Fibroblast of peridontal ligament (primary cell): ENCODE results near the gene DCAF12L1.

Experiments
- DNase-seq: peaks from one replicate; pipeline ENCODE4 v3.0.0-alpha.2; 2010; ENCODE audit errors: extremely low read depth

DCAF12L1 gene

GRCh38 chrX:126552313-126553022 is at the start of gene DCAF12L1:
DCAF12L1 (minus strand) TSS chrX:126552814; CDS start chrX:126552608, 206 bp downstream.
- DNase-seq = no peak

- DNase-seq = no peak
Measured at GRCh38 chrX:126580877-126581276, 28.3 kb upstream of the DCAF12L1 start.

GRCh38 chrX:126575911-126576310 is 23.3 kb upstream of the DCAF12L1 start:
- no peak for DNase-seq

- DNase-seq = no peak
Measured at GRCh38 chrX:126557151-126557550, 4.5 kb upstream of the DCAF12L1 start.

- DNase-seq = no peak
Measured at GRCh38 chrX:126551725-126552312, 795 bp downstream of the DCAF12L1 start.

GRCh38 chrX:126551306-126551705 is 1.3 kb downstream of the DCAF12L1 start:
- no peak for DNase-seq

GRCh38 chrX:126550816-126551215 is 1.8 kb downstream of the DCAF12L1 start:
- no peak for DNase-seq

- DNase-seq = no peak
Measured at GRCh38 chrX:126509923-126510322, 42.7 kb downstream of the DCAF12L1 start.
